ENCODE data around the gene MTMR8. TPM values are rescaled to one million over a fixed set of nuclear protein-coding genes. Genes with fewer than 3 reads are reported as not detected.

Gene MTMR8
- total RNA-seq, 1 experiment from 2014 or later, result not detected

- DNase-seq (ENCODE audit: low read depth), result no peak
Measured at GRCh38 chrX:64306712-64307111, 88.5 kb downstream of the MTMR8 start.

GRCh38 chrX:64291123-64291522 is 104.1 kb downstream of the MTMR8 start:
- no peak for DNase-seq (ENCODE audit: low read depth)

DNA sequence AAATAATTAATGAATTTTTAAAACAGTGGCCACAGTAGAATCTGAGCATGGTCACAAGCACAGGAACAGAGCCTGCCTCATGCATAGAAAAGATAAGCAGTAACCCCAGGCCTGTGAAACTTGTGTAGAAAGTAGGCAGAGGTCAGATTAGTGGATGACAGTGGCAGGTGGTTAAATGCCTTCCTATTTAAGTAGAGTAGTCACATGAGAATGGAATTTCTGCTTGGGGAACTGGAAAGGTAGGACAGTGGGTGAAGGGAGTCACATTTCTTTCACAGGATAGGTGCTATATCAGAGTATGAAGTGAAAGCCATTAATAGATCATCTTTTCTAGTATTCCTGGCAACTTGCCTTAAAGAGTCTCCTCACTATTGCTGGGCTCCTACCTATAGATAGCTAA is 130.0 kb downstream of the MTMR8 start:
- DNase-seq (ENCODE audit: low read depth), result no peak

GRCh38 chrX:64230123-64230970 is 164.9 kb downstream of the MTMR8 start, which contains the start of gene ASB12:
Gene ASB12, minus strand, starts transcription at chrX:64230607. Its CDS starts 4,957 bp downstream, at chrX:64225650.
- no peak for DNase-seq (ENCODE audit: low read depth)

DNA sequence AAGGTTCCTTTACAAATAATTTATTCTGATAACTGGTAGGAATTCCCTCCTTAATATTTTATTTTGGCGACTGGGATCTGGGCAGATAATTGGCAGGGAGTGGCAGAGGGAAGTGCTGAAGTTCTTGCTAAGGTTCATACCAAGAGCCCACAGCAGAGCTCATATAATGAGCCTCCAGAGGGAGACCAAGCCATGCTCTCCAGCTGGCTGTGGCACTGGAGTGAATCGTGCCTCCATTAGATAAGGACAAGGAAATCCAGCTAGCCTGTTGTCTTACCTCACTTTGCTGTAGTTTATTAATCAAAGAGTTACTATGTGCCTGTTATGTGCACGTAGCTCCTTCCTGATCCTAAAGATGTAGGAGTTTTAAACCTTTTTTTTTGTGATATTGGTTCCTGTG is 166.1 kb downstream of the MTMR8 start:
- DNase-seq (ENCODE audit: low read depth), result no peak

Other genes starting within 250 kb of the MTMR8 start
- gene AMER1, start 189.7 kb downstream of the MTMR8 start, total RNA-seq (2014; rRNA removed; shearing (Covaris generic)), result 0.24 and 0.51 TPM in 2 replicates
- gene ASB12, start 164.8 kb downstream of the MTMR8 start, total RNA-seq (2014; rRNA removed; shearing (Covaris generic)), result not detected in 2 replicates